ENCODE data around the gene USP6. TPM values are rescaled to one million over a fixed set of nuclear protein-coding genes. Genes with fewer than 3 reads are reported as not detected.
"Not testable (repeated sequence)": the region's sequence is repeated elsewhere in the genome, so short reads cannot be mapped to it uniquely, and the experiment has no call there.

USP6 gene
- 2.2 TPM for total RNA-seq

- DNase-seq (ENCODE audit: low read depth in 2 of 3, low spot score in 2 of 3) = peak in 2 of 3 donors; percentile 39 to 54
Observed at GRCh38 chr17:5115673-5116651, at the start of gene USP6. Gene USP6 (plus strand): TSS chr17:5116032. CDS start chr17:5130368, 14,336 bp downstream.

- DNase-seq (ENCODE audit: low read depth in 2 of 3, low spot score in 2 of 3) = no peak
Observed at GRCh38 chr17:5068236-5068635, 47.6 kb upstream of the USP6 start.

- DNase-seq (ENCODE audit: low read depth in 2 of 3, low spot score in 2 of 3) = no peak
Observed at GRCh38 chr17:5069724-5070123, 46.1 kb upstream of the USP6 start.

GRCh38 chr17:5075472-5075871, 40.4 kb upstream of the USP6 start:
- not testable (repeated sequence) for DNase-seq (ENCODE audit: low read depth in 2 of 3, low spot score in 2 of 3)

GRCh38 chr17:5077275-5077674, 38.6 kb upstream of the USP6 start:
- not testable (repeated sequence) for DNase-seq (ENCODE audit: low read depth in 2 of 3, low spot score in 2 of 3)

GRCh38 chr17:5077781-5078105, 38.1 kb upstream of the USP6 start:
- DNase-seq (ENCODE audit: low read depth in 2 of 3, low spot score in 2 of 3) = peak in 1 of 3 donors; percentile 17

- DNase-seq (ENCODE audit: low read depth in 2 of 3, low spot score in 2 of 3) = peak; percentile 46 to 86 (median 85)
Observed at GRCh38 chr17:5078106-5079028, 37.5 kb upstream of the USP6 start, which contains the start of gene ZFP3. Gene ZFP3 (plus strand): TSS chr17:5078467. CDS start chr17:5091505, 13,038 bp downstream.

GRCh38 chr17:5080591-5080990, 35.2 kb upstream of the USP6 start:
- no peak for DNase-seq (ENCODE audit: low read depth in 2 of 3, low spot score in 2 of 3)

GRCh38 chr17:5092218-5093010, 23.4 kb upstream of the USP6 start:
- no peak for DNase-seq (ENCODE audit: low read depth in 2 of 3, low spot score in 2 of 3)

- DNase-seq (ENCODE audit: low read depth in 2 of 3, low spot score in 2 of 3) = peak in 2 of 3 donors; percentile 54 to 68
Observed at GRCh38 chr17:5096731-5097100, 19.1 kb upstream of the USP6 start.

- DNase-seq (ENCODE audit: low read depth in 2 of 3, low spot score in 2 of 3) = peak in 2 of 3 donors; percentile 84 to 89
Observed at GRCh38 chr17:5097101-5097834, 18.6 kb upstream of the USP6 start.

GRCh38 chr17:5099271-5099670, 16.6 kb upstream of the USP6 start:
- no peak for DNase-seq (ENCODE audit: low read depth in 2 of 3, low spot score in 2 of 3)

GRCh38 chr17:5100832-5101231, 15.0 kb upstream of the USP6 start:
- DNase-seq (ENCODE audit: low read depth in 2 of 3, low spot score in 2 of 3) = no peak

- DNase-seq (ENCODE audit: low read depth in 2 of 3, low spot score in 2 of 3) = peak in 2 of 3 donors; percentile 54 to 78
Observed at GRCh38 chr17:5110816-5111215, 5.0 kb upstream of the USP6 start.

- DNase-seq (ENCODE audit: low read depth in 2 of 3, low spot score in 2 of 3) = peak; percentile 71 to 92 (median 91)
Observed at GRCh38 chr17:5111402-5112204, 4.2 kb upstream of the USP6 start, which contains the start of gene ZNF232. Gene ZNF232 (minus strand): TSS chr17:5111878. CDS start chr17:5111822, 56 bp downstream.

- no peak for DNase-seq (ENCODE audit: low read depth in 2 of 3, low spot score in 2 of 3)
Observed at GRCh38 chr17:5118219-5118618, 2.4 kb downstream of the USP6 start.

GRCh38 chr17:5120036-5120435, 4.2 kb downstream of the USP6 start:
- no peak for DNase-seq (ENCODE audit: low read depth in 2 of 3, low spot score in 2 of 3)

- not testable (repeated sequence) for DNase-seq (ENCODE audit: low read depth in 2 of 3, low spot score in 2 of 3)
Observed at GRCh38 chr17:5120436-5121185, 4.8 kb downstream of the USP6 start.

All from hematopoietic multipotent progenitor cell (in vitro differentiated cells).